ACC112 (cell line): ENCODE measurements around the gene ZBTB7C.

Experiments
- H2AFZ ChIP-seq: fragments of 200-600 bp; sonication (generic); one replicate; pipeline ENCODE4 v1.6.0; 2017; ENCODE audit warnings: antibody characterized with exemption, low read length; ENCODE audit not compliant: unreplicated experiment
- H3K27ac ChIP-seq: fragments of 200-600 bp; sonication (generic); 2 replicates; pipeline ENCODE4 v1.5.1; 2014; ENCODE audit warnings: low read depth, mild to moderate bottlenecking, antibody characterized with exemption, low read length, moderate library complexity
- H3K27me3 ChIP-seq: fragments of 200-600 bp; sonication (generic); 2 replicates; pipeline ENCODE4 v1.6.1; 2014; ENCODE audit warnings: mild to moderate bottlenecking, antibody characterized with exemption, low read length, moderate library complexity, mixed read lengths; ENCODE audit not compliant: insufficient read depth
- H3K36me3 ChIP-seq: fragments of 200-600 bp; sonication (generic); 2 replicates; pipeline ENCODE4 v1.6.1; 2016; ENCODE audit warnings: mild to moderate bottlenecking, antibody characterized with exemption, low read length, moderate library complexity, mixed read lengths; ENCODE audit not compliant: insufficient read depth
- H3K4me1 ChIP-seq: fragments of 200-600 bp; sonication (generic); one replicate; pipeline ENCODE4 v1.6.1; 2016; ENCODE audit warnings: low read length, mixed read lengths; ENCODE audit not compliant: insufficient read depth, unreplicated experiment, control insufficient read depth
- H3K4me3 ChIP-seq: fragments of 200-600 bp; sonication (generic); 2 replicates; pipeline ENCODE4 v1.5.1; 2014; ENCODE audit warnings: mild to moderate bottlenecking, low read depth, low read length
- H3K79me2 ChIP-seq: fragments of 200-600 bp; sonication (generic); one replicate; pipeline ENCODE4 v1.6.0; 2016; ENCODE audit warnings: low read length; ENCODE audit not compliant: control insufficient read depth, unreplicated experiment, insufficient read depth

The ZBTB7C gene

GRCh38 chr18:47990981-47991380 lies 418.2 kb downstream of the ZBTB7C start:
- H3K79me2 ChIP-seq = no peaks in the 10 kb centered on the region
- no peaks in the 10 kb centered on the region for H3K36me3 ChIP-seq
- no peaks in the 10 kb centered on the region for H3K4me1 ChIP-seq
- H2AFZ ChIP-seq = no peak overlapping the region
- peaks cover 59% of the 10 kb centered on the region for H3K27me3 ChIP-seq
- H3K27ac ChIP-seq = no peak overlapping the region
- H3K4me3 ChIP-seq = no peak overlapping the region

GRCh38 chr18:47987388-47987699 lies 421.8 kb downstream of the ZBTB7C start:
- Histone ChIP-seq H3K27ac (no peak overlapping the region), H3K4me3 (no peak overlapping the region), H3K4me1 (no peaks in the 10 kb centered on the region), H3K27me3 (peaks cover 50% of the 10 kb centered on the region), H3K79me2 (no peaks in the 10 kb centered on the region), H3K36me3 (no peaks in the 10 kb centered on the region), H2AFZ (no peak overlapping the region)

DNA sequence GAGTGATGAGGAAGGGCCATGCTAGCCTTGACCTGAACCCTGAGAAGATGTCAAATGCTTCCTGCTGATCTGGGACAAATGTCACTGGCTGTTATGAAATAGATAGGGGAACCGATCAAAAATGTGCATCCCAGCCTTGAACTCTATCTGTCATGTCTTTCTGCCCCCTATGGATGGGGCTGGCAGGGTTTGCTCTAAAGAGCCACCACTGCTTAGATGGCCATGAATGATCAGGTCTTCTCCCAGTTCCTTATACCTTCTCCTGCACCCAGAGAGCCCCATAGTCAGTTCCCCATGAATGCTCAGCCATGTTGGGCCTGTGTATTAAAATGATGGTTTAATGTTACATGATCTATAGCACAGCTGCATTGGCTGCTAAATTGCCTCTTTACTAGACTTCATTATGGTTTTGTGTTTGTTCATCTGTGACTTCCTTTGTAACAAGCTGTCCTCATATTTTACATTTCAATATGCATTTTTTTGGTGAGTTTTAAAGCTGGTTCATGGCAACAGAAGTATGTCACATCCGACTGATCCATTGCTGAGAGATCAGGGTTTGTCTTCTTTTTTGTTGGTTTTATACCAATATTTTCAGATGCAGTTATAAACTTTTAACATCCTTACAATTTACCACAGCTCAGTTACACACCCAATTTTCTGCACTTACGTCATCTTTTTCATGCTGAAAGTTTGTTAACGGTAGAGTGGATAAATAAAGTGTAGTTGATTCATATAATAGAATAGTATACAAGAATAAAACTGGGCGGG lies 422.4 kb downstream of the ZBTB7C start:
- Histone ChIP-seq H3K27ac (no peak overlapping the region), H3K4me1 (no peaks in the 10 kb centered on the region), H3K36me3 (no peaks in the 10 kb centered on the region), H3K27me3 (peaks cover 45% of the 10 kb centered on the region), H3K79me2 (no peaks in the 10 kb centered on the region), H2AFZ (no peak overlapping the region), H3K4me3 (no peak overlapping the region)

- Histone ChIP-seq H3K4me1 (no peaks in the 10 kb centered on the region), H3K27ac (no peak overlapping the region), H3K27me3 (peaks cover 35% of the 10 kb centered on the region), H3K36me3 (no peaks in the 10 kb centered on the region), H3K4me3 (no peak overlapping the region), H3K79me2 (no peaks in the 10 kb centered on the region), H2AFZ (no peak overlapping the region)
Measured at GRCh38 chr18:47985866-47986265, 423.3 kb downstream of the ZBTB7C start.

DNA sequence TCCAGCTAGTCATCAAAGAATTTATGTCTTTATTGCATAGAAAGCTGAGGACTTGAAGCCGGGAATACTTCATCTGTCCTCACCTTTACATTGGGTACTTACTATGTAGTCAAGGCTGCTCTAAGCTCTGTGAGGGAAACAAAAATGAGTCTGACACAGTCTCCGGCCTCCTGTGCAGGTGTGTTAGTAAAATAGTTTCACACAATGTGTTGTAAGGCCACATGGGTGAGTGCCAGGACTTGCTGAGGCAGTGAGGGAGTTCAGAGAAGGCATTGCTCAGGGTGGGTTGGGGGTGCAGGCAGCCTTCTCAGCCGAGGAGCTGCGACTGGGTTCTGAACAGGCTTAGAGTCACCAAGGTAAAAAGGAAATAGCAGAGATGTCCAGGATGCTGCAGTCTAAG lies 424.2 kb downstream of the ZBTB7C start:
- H2AFZ ChIP-seq = no peak overlapping the region
- H3K4me1 ChIP-seq = no peaks in the 10 kb centered on the region
- H3K27ac ChIP-seq = no peak overlapping the region
- H3K36me3 ChIP-seq = no peaks in the 10 kb centered on the region
- H3K79me2 ChIP-seq = no peaks in the 10 kb centered on the region
- H3K4me3 ChIP-seq = no peak overlapping the region
- H3K27me3 ChIP-seq = peaks cover 34% of the 10 kb centered on the region

GRCh38 chr18:47983946-47984345 lies 425.2 kb downstream of the ZBTB7C start:
- H3K4me1 ChIP-seq = no peaks in the 10 kb centered on the region
- H3K27ac ChIP-seq = no peak overlapping the region
- H3K4me3 ChIP-seq = no peak overlapping the region
- H3K79me2 ChIP-seq = no peaks in the 10 kb centered on the region
- peaks cover 37% of the 10 kb centered on the region for H3K27me3 ChIP-seq
- no peak overlapping the region for H2AFZ ChIP-seq
- H3K36me3 ChIP-seq = no peaks in the 10 kb centered on the region

DNA sequence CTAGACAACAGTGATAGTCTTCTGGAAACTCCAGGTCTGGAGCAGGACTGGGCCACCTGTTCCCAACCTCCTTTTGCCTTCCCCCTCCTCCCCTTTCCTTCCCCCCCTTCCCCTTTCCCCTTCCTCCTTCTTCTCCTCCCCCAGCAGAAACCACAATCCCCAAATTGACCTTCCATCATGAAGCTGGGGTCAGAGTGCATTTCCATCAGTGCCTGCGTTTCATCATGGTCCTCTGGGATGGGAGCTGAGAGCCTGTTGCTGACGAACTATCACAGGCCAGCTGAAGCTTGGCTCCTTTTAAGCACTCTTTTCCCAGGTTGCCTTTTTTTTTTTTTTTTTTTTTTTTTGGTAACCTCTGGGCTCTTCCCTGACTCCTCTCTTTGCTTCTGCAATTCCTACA lies 426.1 kb downstream of the ZBTB7C start:
- no peaks in the 10 kb centered on the region for H3K36me3 ChIP-seq
- peaks cover 39% of the 10 kb centered on the region for H3K27me3 ChIP-seq
- no peak overlapping the region for H2AFZ ChIP-seq
- H3K4me1 ChIP-seq = no peaks in the 10 kb centered on the region
- H3K27ac ChIP-seq = no peak overlapping the region
- H3K79me2 ChIP-seq = no peaks in the 10 kb centered on the region
- H3K4me3 ChIP-seq = no peak overlapping the region

GRCh38 chr18:47981830-47982229 lies 427.4 kb downstream of the ZBTB7C start:
- no peak overlapping the region for H2AFZ ChIP-seq
- no peak overlapping the region for H3K4me3 ChIP-seq
- H3K79me2 ChIP-seq = no peaks in the 10 kb centered on the region
- no peaks in the 10 kb centered on the region for H3K4me1 ChIP-seq
- H3K27ac ChIP-seq = no peak overlapping the region
- H3K36me3 ChIP-seq = no peaks in the 10 kb centered on the region
- peaks cover 47% of the 10 kb centered on the region for H3K27me3 ChIP-seq

GRCh38 chr18:47981320-47981719 lies 427.9 kb downstream of the ZBTB7C start:
- peaks cover 50% of the 10 kb centered on the region for H3K27me3 ChIP-seq
- H2AFZ ChIP-seq = no peak overlapping the region
- no peaks in the 10 kb centered on the region for H3K79me2 ChIP-seq
- no peaks in the 10 kb centered on the region for H3K4me1 ChIP-seq
- no peak overlapping the region for H3K4me3 ChIP-seq
- no peak overlapping the region for H3K27ac ChIP-seq
- no peaks in the 10 kb centered on the region for H3K36me3 ChIP-seq

DNA sequence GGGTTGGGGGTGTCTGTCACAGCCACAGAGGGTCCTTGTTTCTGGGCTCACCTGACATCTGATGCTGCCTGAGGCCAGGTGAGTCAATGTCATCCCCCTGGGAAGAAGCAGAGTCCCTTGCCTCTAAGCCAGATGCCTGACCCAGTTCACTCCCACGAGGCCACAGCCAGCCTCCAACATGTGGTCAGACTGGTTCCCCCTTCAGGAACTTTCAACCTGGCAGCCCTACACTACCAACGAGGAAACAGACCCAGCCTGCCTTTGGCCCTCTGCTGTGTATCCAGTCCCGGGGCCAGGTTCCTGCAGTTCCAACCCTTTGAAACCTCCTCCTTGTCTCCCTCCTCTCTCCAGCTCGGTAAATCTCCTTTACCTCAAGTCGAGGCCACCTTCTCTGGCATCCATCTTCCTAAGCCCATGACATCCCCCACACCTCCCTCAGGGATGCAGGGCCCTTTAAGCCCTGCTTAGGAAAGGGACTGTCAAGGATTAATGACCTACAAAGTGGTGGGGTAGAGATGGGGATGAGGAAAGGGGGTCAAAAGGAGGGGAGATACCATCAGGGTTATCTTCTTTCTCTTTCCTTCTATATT lies 429.5 kb downstream of the ZBTB7C start:
- no peaks in the 10 kb centered on the region for H3K4me1 ChIP-seq
- H3K27ac ChIP-seq = no peak overlapping the region
- H2AFZ ChIP-seq = no peak overlapping the region
- H3K79me2 ChIP-seq = no peaks in the 10 kb centered on the region
- no peaks in the 10 kb centered on the region for H3K36me3 ChIP-seq
- no peak overlapping the region for H3K4me3 ChIP-seq
- peaks cover 58% of the 10 kb centered on the region for H3K27me3 ChIP-seq

DNA sequence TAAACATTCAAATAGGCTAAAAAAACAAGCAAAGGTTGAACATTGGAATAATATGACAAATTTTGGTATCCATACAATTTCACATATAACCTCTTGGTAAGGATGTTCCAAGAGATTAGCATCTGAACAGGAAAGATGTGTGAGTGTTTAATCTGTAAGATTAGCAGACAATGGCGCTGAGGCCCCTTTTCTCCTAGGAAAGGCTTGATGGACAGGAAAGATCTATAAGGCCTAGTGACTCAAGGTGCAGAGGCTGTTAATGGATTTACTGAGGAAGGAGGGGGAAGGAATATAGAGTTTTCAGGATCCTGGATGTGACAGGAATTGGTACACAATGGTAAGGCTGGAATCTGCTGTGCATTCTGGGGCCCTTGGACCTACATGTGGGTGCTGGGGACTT lies 430.6 kb downstream of the ZBTB7C start:
- H3K4me1 ChIP-seq = no peaks in the 10 kb centered on the region
- H3K36me3 ChIP-seq = no peaks in the 10 kb centered on the region
- H3K4me3 ChIP-seq = no peak overlapping the region
- peaks cover 61% of the 10 kb centered on the region for H3K27me3 ChIP-seq
- no peak overlapping the region for H3K27ac ChIP-seq
- H3K79me2 ChIP-seq = no peaks in the 10 kb centered on the region
- no peak overlapping the region for H2AFZ ChIP-seq
